ENCODE results near the gene TMEM225B.

GRCh38 chr7:99652671-99653070, 54.6 kb downstream of the TMEM225B start:
- TF ChIP-seq CTCF (IDR thresholded peaks at IDR 0.05; ENCODE audit: low read depth, low read length, poor library complexity, severe bottlenecking) (no peak), EZH2phosphoT487 (IDR thresholded peaks at IDR 0.05; ENCODE audit: borderline replicate concordance, low read length) (no peak)

All from DOHH2 (cell line).